GM12878 (cell line): Measurements from ENCODE around the gene LYZ.

Experiments used
- CHD2 ChIP-seq: IDR thresholded peaks from 2 replicates; pipeline ENCODE4 v1.6.1; 2011; ENCODE audit warnings: low read depth, low read length, improper control_type of control experiment, borderline replicate concordance
- CTCF ChIP-seq, 3 experiments: IDR thresholded peaks in 2 of 3; conservative IDR thresholded peaks in 1 of 3; 2 replicates each; pipeline ENCODE4 v1.5.1; 2011; ENCODE audit warnings: low read depth in 3 of 3, low read length in 3 of 3, mild to moderate bottlenecking in 3 of 3, control low read depth in 2 of 3, moderate library complexity in 2 of 3, inconsistent platforms in 1 of 3, mixed read lengths in 1 of 3; ENCODE audit not compliant: control insufficient read depth in 2 of 3, insufficient read depth in 1 of 3; ENCODE audit errors: extremely low read depth in 1 of 3
- EZH2 ChIP-seq: IDR thresholded peaks from 2 replicates; pipeline ENCODE4 v1.6.1; 2012; ENCODE audit warnings: low read depth, mild to moderate bottlenecking, control low read depth, inconsistent platforms, low read length, borderline replicate concordance; ENCODE audit not compliant: control insufficient read depth
- HDAC2 ChIP-seq: fragments of 200-600 bp; sonication (generic); IDR thresholded peaks from 2 replicates; pipeline ENCODE4 v1.6.1; 2017
- IRF5 ChIP-seq: fragments of 450-650 bp; IDR thresholded peaks from 2 replicates; pipeline ENCODE4 v1.6.1; 2017; ENCODE audit warnings: borderline replicate concordance
- MAX ChIP-seq: IDR thresholded peaks from 2 replicates; pipeline ENCODE4 v1.6.1; 2012; ENCODE audit warnings: low read depth, low read length, improper control_type of control experiment
- POLR2A ChIP-seq: IDR thresholded peaks from 2 replicates; pipeline ENCODE4 v1.6.1; 2011; ENCODE audit warnings: low read depth, mild to moderate bottlenecking, low read length
- POLR2AphosphoS2 ChIP-seq: IDR thresholded peaks from 2 replicates; pipeline ENCODE4 v1.6.1; 2011; ENCODE audit warnings: low read depth, mild to moderate bottlenecking, low read length, improper control_type of control experiment, moderate library complexity
- POLR2AphosphoS5 ChIP-seq: IDR thresholded peaks from 2 replicates; pipeline ENCODE4 v1.6.1; 2011; ENCODE audit warnings: mild to moderate bottlenecking, low read length, inconsistent platforms
- SP1 ChIP-seq: IDR thresholded peaks from one replicate; pipeline ENCODE4 v1.6.1; 2011; ENCODE audit warnings: low read depth, low read length

GRCh38 chr12:69313209-69313608 lies 35.0 kb upstream of the LYZ start:
- TF ChIP-seq POLR2A, result no peak
- TF ChIP-seq EZH2, result no peak
- no peak for TF ChIP-seq CTCF (IDR thresholded peaks at IDR 0.05 in 2 of 3, conservative IDR thresholded peaks at IDR 0.05 in 1 of 3; ENCODE audit: control insufficient read depth in 2 of 3, extremely low read depth in 1 of 3, insufficient read depth in 1 of 3, low read depth in 3 of 3, low read length in 3 of 3)
- TF ChIP-seq POLR2AphosphoS5, result no peak
- TF ChIP-seq IRF5, result no peak
- no peak for TF ChIP-seq POLR2AphosphoS2
- TF ChIP-seq HDAC2, result no peak
- TF ChIP-seq SP1, result no peak
- TF ChIP-seq CHD2, result no peak
- no peak for TF ChIP-seq MAX
